Ishikawa (cell line): Measurements from ENCODE around the gene CLDN7.

ENCODE experiments used
- CEBPB ChIP-seq: IDR thresholded peaks from 2 replicates; pipeline ENCODE4 v1.6.1; 2012
- CREB1 ChIP-seq: IDR thresholded peaks from 2 replicates; pipeline ENCODE4 v1.6.1; 2012; ENCODE audit warnings: low read depth
- EGR1 ChIP-seq: IDR thresholded peaks from 2 replicates; pipeline ENCODE4 v1.6.1; 2012
- EP300 ChIP-seq: IDR thresholded peaks from 2 replicates; pipeline ENCODE4 v1.6.1; 2012; ENCODE audit warnings: borderline replicate concordance
- FOXM1 ChIP-seq: IDR thresholded peaks from 2 replicates; pipeline ENCODE4 v1.6.1; 2012; ENCODE audit warnings: low read depth, borderline replicate concordance
- MAX ChIP-seq: IDR thresholded peaks from 2 replicates; pipeline ENCODE4 v1.6.1; 2012
- NFIC ChIP-seq: IDR thresholded peaks from 2 replicates; pipeline ENCODE4 v1.6.1; 2012
- REST ChIP-seq: IDR thresholded peaks from 2 replicates; pipeline ENCODE4 v1.6.1; 2012; ENCODE audit warnings: low read depth, mild to moderate bottlenecking
- TAF1 ChIP-seq: IDR thresholded peaks from 2 replicates; pipeline ENCODE4 v1.6.1; 2012; ENCODE audit warnings: low read depth, mild to moderate bottlenecking
- TCF12 ChIP-seq: IDR thresholded peaks from 2 replicates; pipeline ENCODE4 v1.6.1; 2012; ENCODE audit warnings: low read depth
- TEAD4 ChIP-seq: IDR thresholded peaks from 2 replicates; pipeline ENCODE4 v1.6.1; 2012
- USF1 ChIP-seq: IDR thresholded peaks from 2 replicates; pipeline ENCODE4 v1.6.1; 2012
- YY1 ChIP-seq: IDR thresholded peaks from 2 replicates; pipeline ENCODE4 v1.6.1; 2012; ENCODE audit warnings: low read depth
- ZBTB7A ChIP-seq: IDR thresholded peaks from 2 replicates; pipeline ENCODE4 v1.6.1; 2012; ENCODE audit warnings: low read depth

The CLDN7 gene

GRCh38 chr17:7262935-7263800 lies 890 bp upstream of the CLDN7 start:
- TF ChIP-seq REST (no peak), ZBTB7A (0 out of 2 replicates have a peak, but pooled peaks have one; percentile 51)

GRCh38 chr17:7261379-7262191 lies 693 bp downstream of the CLDN7 start:
- TF ChIP-seq NFIC (no peak; the same call in 1 of the 2 replicates), MAX (0 out of 2 replicates have a peak, but pooled peaks have one; percentile 35), EP300 (no peak), TEAD4 (no peak), CREB1 (no peak), TAF1 (no peak), TCF12 (no peak; the same call in 1 of the 2 replicates), EGR1 (no peak; the same call in 1 of the 2 replicates), USF1 (no peak), YY1 (0 out of 2 replicates have a peak, but pooled peaks have one; percentile 31), REST (no peak)

GRCh38 chr17:7260651-7261378 lies 1.5 kb downstream of the CLDN7 start:
- no peak for TF ChIP-seq USF1
- TF ChIP-seq REST = no peak
- peak; percentile 56; the same call in 1 of the 2 replicates for TF ChIP-seq ZBTB7A
- no peak for TF ChIP-seq FOXM1
- TF ChIP-seq MAX = 0 out of 2 replicates have a peak, but pooled peaks have one; percentile 39
- no peak for TF ChIP-seq EGR1
- TF ChIP-seq TCF12 = peak; percentile 30; the same call in 1 of the 2 replicates
- TF ChIP-seq CEBPB = no peak
- TF ChIP-seq EP300 = no peak
- no peak for TF ChIP-seq YY1
- TF ChIP-seq TAF1 = peak; percentile 46
